Uterus (tissue), 4 donors: ENCODE measurements around the gene VPS50. TPM values are rescaled to one million over a fixed set of nuclear protein-coding genes. Genes with fewer than 3 reads are reported as not detected.
"Not testable (repeated sequence)": the region's sequence is repeated elsewhere in the genome, so short reads cannot be mapped to it uniquely, and the experiment has no call there.

Source experiments
- DNase-seq, 2 donors: peaks; one replicate each; pipeline ENCODE4 v3.0.0-alpha.2; 2019 to 2020
- H3K27ac ChIP-seq, 2 donors: fragments of 200-600 bp; sonication (generic); 1 replicate in 1 of 2; 2 replicates in 1 of 2; pipeline ENCODE4 v1.5.1; 2016 to 2018
- H3K27me3 ChIP-seq, 2 donors: fragments of 200-600 bp; sonication (generic); one replicate each; pipeline ENCODE4 v1.5.1; 2018 to 2019; ENCODE audit warnings: control low read depth in 1 of 2
- H3K36me3 ChIP-seq, 2 donors: fragments of 200-600 bp; sonication (generic); one replicate each; pipeline ENCODE4 v1.5.1; 2019; ENCODE audit warnings: control low read depth in 1 of 2
- H3K4me1 ChIP-seq, 2 donors: fragments of 200-600 bp; sonication (generic); one replicate each; pipeline ENCODE4 v1.5.1; 2018 to 2019; ENCODE audit warnings: control low read depth in 1 of 2
- H3K4me3 ChIP-seq, 2 donors: fragments of 200-600 bp; sonication (generic); 1 replicate in 1 of 2; 2 replicates in 1 of 2; pipeline ENCODE4 v1.5.1; 2018 to 2019; ENCODE audit warnings: mild to moderate bottlenecking in 1 of 2
- H3K9me3 ChIP-seq, 2 donors: fragments of 200-600 bp; sonication (generic); one replicate each; pipeline ENCODE4 v1.5.1; 2019; ENCODE audit warnings: control low read depth in 1 of 2
- CTCF ChIP-seq, 4 experiments: fragments of 200-600 bp in 2 of 4; fragments of 450-650 bp in 2 of 4; sonication (generic) in 2 of 4; IDR thresholded peaks; one replicate each; pipeline ENCODE4 v1.5.1; 2016 to 2019; ENCODE audit warnings: antibody characterized with exemption in 4 of 4, mild to moderate bottlenecking in 2 of 4, moderate library complexity in 1 of 4
- POLR2A ChIP-seq, 2 donors: fragments of 450-650 bp; IDR thresholded peaks; one replicate each; pipeline ENCODE4 v1.6.1; 2016; ENCODE audit warnings: antibody characterized with exemption in 2 of 2, mild to moderate bottlenecking in 1 of 2, moderate library complexity in 1 of 2
- intact Hi-C: fragments of 100-400 bp; cut with DNase I; formaldehyde crosslinking; loops from one replicate; pipeline ENCODE4 v1.15.1; 2023; ENCODE audit warnings: low total_unique reads
- total RNA-seq, 4 donors: library from RNA; depleted of rRNA in 3 of 4; stranded (reverse); fragments of >200 nt in 3 of 4; gene quantifications; one replicate each; pipeline versions ENCODE4 v1.1.0 to v1.2.4, GENCODE V29; 2014 to 2023
- donor health status: DM: yes; HTN: yes; CAD: no.

The VPS50 gene
- total RNA-seq, 4 donors from 2014 or later, result 8.5 to 201 (median 64.6) TPM

GRCh38 chr7:93316730-93317129, 84.6 kb downstream of the VPS50 start:
- TF ChIP-seq CTCF (IDR thresholded peaks at IDR 0.05) (no peak), POLR2A (IDR thresholded peaks at IDR 0.05) (no peak)
- DNase-seq, result no peak
- no peak overlapping the region for H3K4me3 ChIP-seq
- no peaks in the 10 kb centered on the region for H3K27me3 ChIP-seq
- intact Hi-C loops, result no loop called here
- H3K36me3 ChIP-seq, result no peaks in the 10 kb centered on the region
- no peaks in the 10 kb centered on the region for H3K9me3 ChIP-seq
- H3K27ac ChIP-seq, result no peak overlapping the region
- no peaks in the 10 kb centered on the region for H3K4me1 ChIP-seq

- no peak for DNase-seq
- no peak overlapping the region for H3K27ac ChIP-seq
- H3K27me3 ChIP-seq, result no peaks in the 10 kb centered on the region
- H3K4me1 ChIP-seq, result no peaks in the 10 kb centered on the region
- TF ChIP-seq CTCF (IDR thresholded peaks at IDR 0.05) (no peak), POLR2A (IDR thresholded peaks at IDR 0.05) (no peak)
- H3K36me3 ChIP-seq, result no peaks in the 10 kb centered on the region
- intact Hi-C loops, result no loop called here
- no peak overlapping the region for H3K4me3 ChIP-seq
- no peaks in the 10 kb centered on the region for H3K9me3 ChIP-seq
Observed at GRCh38 chr7:93320887-93321286, 88.7 kb downstream of the VPS50 start.

- H3K4me1 ChIP-seq, H3K9me3 ChIP-seq, H3K36me3 ChIP-seq, H3K4me3 ChIP-seq, H3K27me3 ChIP-seq, intact Hi-C loops, H3K27ac ChIP-seq, DNase-seq: not testable (repeated sequence)
Observed at GRCh38 chr7:93326291-93326690, 94.1 kb downstream of the VPS50 start.

- TF ChIP-seq POLR2A (IDR thresholded peaks at IDR 0.05) (no peak), CTCF (IDR thresholded peaks at IDR 0.05) (no peak)
- H3K27ac ChIP-seq, result no peak overlapping the region
Observed at GRCh38 chr7:93327006-93327633, 95.0 kb downstream of the VPS50 start.

GRCh38 chr7:93331706-93332105, 99.5 kb downstream of the VPS50 start:
- Histone ChIP-seq H3K9me3 (no peaks in the 10 kb centered on the region), H3K36me3 (no peaks in the 10 kb centered on the region), H3K27ac (no peak overlapping the region), H3K4me3 (no peak overlapping the region), H3K4me1 (no peaks in the 10 kb centered on the region), H3K27me3 (no peaks in the 10 kb centered on the region)
- intact Hi-C loops, result no loop called here
- DNase-seq, result no peak
- TF ChIP-seq POLR2A (IDR thresholded peaks at IDR 0.05) (no peak), CTCF (IDR thresholded peaks at IDR 0.05) (no peak)

More at GRCh38 chr7:93327006-93327633, 95.0 kb downstream of the VPS50 start:
- DNase-seq, result no peak
- Histone ChIP-seq H3K9me3 (no peaks in the 10 kb centered on the region), H3K36me3 (no peaks in the 10 kb centered on the region), H3K27me3 (no peaks in the 10 kb centered on the region), H3K4me1 (no peaks in the 10 kb centered on the region), H3K4me3 (no peak overlapping the region)
- intact Hi-C loops, result no loop called here

- H3K9me3 ChIP-seq, result no peaks in the 10 kb centered on the region
- no peak for TF ChIP-seq POLR2A (IDR thresholded peaks at IDR 0.05)
- no peak for TF ChIP-seq CTCF (IDR thresholded peaks at IDR 0.05)
- H3K27ac ChIP-seq, result no peak overlapping the region
- no peak for DNase-seq
- intact Hi-C loops, result no loop called here
- H3K4me1 ChIP-seq, result no peaks in the 10 kb centered on the region
- H3K27me3 ChIP-seq, result no peaks in the 10 kb centered on the region
- no peaks in the 10 kb centered on the region for H3K36me3 ChIP-seq
- no peak overlapping the region for H3K4me3 ChIP-seq
Observed at GRCh38 chr7:93332172-93332571, 100.0 kb downstream of the VPS50 start.
